ENCODE results near the gene BEST2.
A peak's percentile ranks its signal among the peaks of the same experiment; 100 is the strongest.

The BEST2 gene

GRCh38 chr19:12770922-12771321 lies 19.3 kb downstream of the BEST2 start:
- DNase-seq: no peak

GRCh38 chr19:12772323-12772722 lies 20.7 kb downstream of the BEST2 start:
- DNase-seq: no peak

GRCh38 chr19:12773571-12773970 lies 22.0 kb downstream of the BEST2 start:
- DNase-seq: no peak

GRCh38 chr19:12774588-12775555 lies 23.3 kb downstream of the BEST2 start, which contains the start of gene HOOK2:
TSS of gene HOOK2 (minus strand) at chr19:12775552. CDS start at chr19:12775449, 103 bp downstream.
- no peak for DNase-seq

GRCh38 chr19:12777217-12778016 lies 25.8 kb downstream of the BEST2 start:
- peak; percentile 82 for DNase-seq

- DNase-seq: no peak
These were observed 26.7 kb downstream of the BEST2 start for GRCh38 chr19:12778017-12778904.

GRCh38 chr19:12778905-12779161 lies 27.2 kb downstream of the BEST2 start:
- no peak for DNase-seq

- no peak for DNase-seq
These were observed 27.8 kb downstream of the BEST2 start for GRCh38 chr19:12779162-12779993.

- DNase-seq: no peak
These were observed 30.5 kb downstream of the BEST2 start for GRCh38 chr19:12782174-12782423.

- peak; percentile 84 for DNase-seq
These were observed 31.1 kb downstream of the BEST2 start for GRCh38 chr19:12782424-12783290.

- DNase-seq: no peak
These were observed 31.8 kb downstream of the BEST2 start for GRCh38 chr19:12783291-12783848.

GRCh38 chr19:12783849-12784393 lies 32.3 kb downstream of the BEST2 start:
- no peak for DNase-seq

GRCh38 chr19:12784394-12784870 lies 32.8 kb downstream of the BEST2 start:
- DNase-seq: no peak

- DNase-seq: no peak
These were observed 33.4 kb downstream of the BEST2 start for GRCh38 chr19:12784871-12785430.

- DNase-seq: no peak
These were observed 33.9 kb downstream of the BEST2 start for GRCh38 chr19:12785431-12786031.

GRCh38 chr19:12786141-12786870 lies 34.7 kb downstream of the BEST2 start:
- DNase-seq: peak; percentile 68

- DNase-seq: no peak
These were observed 35.4 kb downstream of the BEST2 start for GRCh38 chr19:12786952-12787351.

GRCh38 chr19:12787458-12787857 lies 35.9 kb downstream of the BEST2 start:
- no peak for DNase-seq
